ELF-1 (cell line): ENCODE results near the gene CPTP.

Source experiments
- DNase-seq: peaks from one replicate; pipeline ENCODE4 v3.0.0-alpha.2; 2016; ENCODE audit warnings: low read depth, low spot score

CPTP gene

DNA sequence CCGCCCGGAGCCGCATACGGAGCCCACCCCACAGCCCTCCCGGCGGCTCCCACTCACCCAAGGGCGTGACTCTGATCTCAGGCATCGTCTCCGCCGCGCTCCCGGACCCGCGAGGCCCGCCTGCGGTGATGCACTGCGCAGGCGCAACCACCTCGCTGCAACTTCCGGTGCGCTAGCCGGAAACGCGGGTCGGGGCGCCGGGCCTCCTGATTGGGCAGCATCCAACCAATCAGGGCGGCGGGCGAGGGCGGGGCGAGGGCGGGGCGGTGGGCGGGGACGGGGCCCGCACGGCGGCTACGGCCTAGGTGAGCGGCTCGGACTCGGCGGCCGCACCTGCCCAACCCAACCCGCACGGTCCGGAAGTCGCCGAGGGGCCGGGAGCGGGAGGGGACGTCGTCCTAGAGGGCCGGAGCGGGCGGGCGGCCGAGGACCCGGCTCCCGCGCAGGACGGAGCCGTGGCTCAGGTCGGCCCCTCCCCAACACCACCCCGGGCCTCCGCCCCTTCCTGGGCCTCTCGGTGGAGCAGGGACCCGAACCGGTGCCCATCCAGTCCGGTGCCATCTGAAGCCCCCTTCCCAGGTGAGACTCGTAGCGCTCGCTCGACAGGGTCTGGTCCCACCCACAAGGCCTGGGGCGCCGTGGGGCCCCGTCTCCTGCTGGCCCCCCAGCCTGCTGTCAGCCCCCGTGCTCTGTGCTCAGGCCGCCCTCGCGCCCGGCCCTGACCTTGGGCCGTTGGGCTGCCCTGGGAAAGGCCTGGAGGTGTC lies at the start of gene CPTP, which contains the start of gene INTS11:
TSS of gene CPTP (plus strand) at position 279 of the 764 bp plus-strand sequence. CDS start 2,109 bp downstream, outside the sequence.
TSS of gene INTS11 (minus strand) at position 137 of the 764 bp plus-strand sequence. CDS start at position 85, 52 bp downstream.
- peak; percentile 82 for DNase-seq

DNA sequence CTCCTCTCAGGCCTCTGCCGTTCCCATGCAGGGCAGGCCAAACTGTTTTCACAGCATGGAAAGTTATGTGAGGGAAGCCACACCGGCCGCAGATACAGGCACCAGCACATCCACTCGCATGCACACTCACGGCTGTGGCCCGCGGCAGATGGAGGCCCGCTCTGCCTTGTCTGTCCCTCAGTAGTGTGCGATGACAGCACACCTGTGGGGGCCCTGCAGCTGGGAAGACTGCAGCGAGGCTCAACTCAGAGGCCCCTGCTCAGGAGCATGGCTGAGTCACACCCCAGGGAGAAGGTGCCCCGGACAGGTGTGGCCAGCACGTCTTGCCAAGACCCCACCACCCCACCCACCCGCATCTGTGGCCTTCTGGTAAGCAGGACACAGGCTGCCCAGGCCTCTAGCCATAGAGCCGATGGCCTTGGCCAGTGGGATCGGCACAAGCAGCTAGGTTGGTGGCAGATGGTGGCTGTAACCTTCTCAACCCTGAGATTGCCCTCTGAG lies 49.6 kb upstream of the CPTP start:
- no peak for DNase-seq

DNA sequence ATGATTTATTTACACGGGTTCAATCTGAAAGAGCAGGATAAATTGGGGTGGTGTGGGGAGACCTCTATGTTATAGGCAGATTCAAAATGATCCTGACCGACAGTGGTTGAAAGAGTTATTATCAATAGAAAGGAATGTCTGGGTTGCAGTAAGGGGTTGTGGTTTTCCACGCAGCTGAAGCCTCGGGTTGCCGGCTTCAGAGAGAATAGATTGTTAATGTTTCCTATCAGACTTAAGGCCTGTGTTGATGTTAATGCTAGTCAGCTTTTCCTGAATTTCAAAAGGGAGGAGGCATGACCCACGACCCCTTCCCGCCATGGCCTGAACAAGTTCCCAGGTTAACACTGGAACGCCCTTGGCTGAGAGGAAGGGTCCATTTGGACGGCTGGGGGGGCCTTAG lies 48.8 kb upstream of the CPTP start:
- DNase-seq: no peak

DNA sequence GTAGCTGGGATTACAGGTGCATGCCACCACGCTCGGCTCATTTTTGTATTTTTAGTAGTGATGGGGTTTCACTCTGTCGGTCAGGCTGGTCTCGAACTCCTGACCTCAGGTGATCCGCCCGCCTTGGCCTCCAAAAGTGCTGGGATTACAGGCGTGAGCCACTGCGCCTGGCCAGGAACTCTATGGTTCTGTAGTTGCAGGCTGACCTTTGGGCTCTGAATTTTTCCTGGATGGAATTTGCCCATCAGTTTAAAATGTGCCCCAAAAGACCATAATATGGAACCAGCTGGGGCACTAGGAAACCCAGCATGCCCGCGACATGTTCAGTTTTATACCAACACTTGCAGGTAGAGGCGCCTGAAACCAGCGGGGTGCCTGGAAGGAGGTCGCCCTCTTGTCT lies 46.0 kb upstream of the CPTP start:
- DNase-seq: no peak

DNA sequence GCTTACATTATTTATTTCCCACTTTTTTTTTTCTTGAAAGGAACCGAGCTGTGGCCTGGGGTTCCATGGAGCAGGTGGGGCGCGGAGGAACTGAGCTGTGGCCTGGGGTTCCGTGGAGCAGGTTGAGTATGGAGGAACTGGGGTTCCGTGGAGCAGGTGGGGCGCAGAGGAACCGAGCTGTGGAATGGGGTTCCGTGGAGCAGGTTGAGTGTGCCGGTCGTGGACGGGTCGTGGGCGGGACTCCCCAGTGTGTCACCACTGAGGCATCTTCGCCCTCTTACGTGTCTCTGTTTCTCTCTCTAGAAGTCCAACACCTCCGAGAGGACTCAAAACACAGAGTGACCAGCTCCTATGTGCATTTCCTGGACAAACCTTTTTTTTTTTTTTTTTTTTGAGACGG lies 45.6 kb upstream of the CPTP start:
- DNase-seq: no peak

DNA sequence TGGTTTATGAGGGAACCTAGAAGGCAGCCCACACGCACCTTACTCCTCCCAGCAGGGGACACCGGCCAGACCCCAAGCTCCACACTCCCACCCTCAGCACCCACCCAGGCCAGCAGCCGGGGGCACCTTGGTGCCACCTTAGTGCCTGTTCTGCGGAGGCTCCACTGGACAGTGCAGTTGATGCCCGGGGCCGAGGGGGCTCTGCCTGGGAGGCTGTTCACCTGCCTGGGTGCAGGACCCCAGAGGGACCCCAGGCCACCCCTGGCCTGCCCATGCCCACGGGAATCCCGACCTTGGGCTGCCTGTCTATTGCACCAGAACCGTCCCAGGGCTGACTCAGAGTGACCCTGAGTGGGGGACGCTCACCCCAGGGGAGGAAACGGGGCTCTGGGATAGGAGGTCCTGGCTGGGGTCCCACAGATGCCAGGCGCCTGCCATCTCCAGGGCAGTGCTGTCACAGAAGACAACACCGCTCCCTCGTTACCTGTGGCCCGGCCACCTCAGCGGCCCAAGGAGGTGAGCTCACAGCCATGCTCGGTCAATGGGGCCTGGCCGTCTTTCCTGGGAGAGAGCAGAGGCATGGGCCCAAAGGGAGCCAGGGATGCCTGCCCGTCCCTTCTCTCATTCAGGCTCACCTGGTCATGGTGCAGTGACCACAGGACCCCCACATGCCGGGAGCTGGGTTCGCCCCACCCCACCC lies 43.7 kb upstream of the CPTP start:
- DNase-seq: no peak

GRCh38 chr1:1281533-1282321 lies 42.9 kb upstream of the CPTP start:
- DNase-seq: no peak

GRCh38 chr1:1282998-1283397 lies 41.6 kb upstream of the CPTP start:
- DNase-seq: no peak

DNA sequence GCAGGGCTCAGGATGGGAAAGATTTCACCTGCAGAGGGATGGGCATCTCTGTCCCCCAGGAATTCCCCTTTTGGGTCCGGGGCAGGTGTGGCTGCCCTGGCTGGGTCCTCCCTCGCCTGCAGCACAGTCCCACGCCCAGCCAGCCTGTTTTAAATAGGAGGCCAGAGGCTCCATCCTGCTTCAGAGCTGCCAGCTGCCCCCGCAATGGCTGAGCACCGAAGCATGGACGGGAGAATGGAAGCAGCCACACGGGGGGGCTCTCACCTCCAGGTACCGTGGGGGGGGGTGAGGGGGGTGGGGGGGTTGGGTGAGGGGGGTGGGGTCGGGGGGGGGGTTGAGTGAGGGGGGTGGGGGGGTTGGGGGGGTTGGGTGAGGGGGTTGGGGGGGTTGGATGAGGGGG lies 40.8 kb upstream of the CPTP start:
- no peak for DNase-seq

DNA sequence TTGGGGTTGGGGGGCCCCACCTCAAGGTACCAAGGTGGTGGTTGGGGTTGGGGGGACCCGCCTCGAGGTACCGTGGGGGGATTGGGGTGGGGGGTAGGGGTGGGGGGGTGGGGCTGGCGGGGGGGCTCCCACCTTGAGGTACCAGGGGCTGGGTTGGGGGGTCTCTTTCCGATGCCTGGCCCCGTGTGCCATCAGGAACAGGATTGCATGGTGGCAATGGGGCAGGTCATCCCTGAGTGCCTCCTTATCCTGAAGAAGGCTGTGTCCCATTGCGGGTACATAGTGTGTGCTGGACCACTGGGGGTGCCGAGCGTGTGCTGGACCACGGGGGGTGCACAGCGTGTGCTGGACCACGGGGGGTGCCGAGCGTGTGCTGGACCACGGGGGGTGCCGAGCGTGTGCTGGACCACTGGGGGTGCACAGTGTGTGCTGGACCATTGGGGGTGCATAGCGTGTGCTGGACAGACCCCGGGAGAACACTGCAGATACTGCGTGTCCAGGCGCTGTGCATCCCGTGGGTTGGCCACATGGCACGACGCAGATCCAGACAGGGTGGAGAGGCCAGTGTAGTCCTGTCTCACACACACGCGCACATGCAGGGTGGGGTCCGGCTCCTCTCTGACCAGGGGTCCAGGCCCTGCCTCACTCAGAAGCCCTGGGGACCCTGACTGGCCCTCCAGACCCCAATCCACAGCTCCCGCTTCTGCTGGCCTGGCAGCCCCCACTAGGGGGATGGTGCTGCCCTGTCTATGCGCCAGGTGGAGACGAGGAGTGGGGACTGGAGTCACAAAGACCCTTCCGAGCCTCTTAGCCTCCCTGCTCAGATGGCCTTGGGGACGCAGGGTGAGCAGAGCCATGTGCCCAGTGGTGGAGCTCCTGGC lies 40.1 kb upstream of the CPTP start:
- no peak for DNase-seq

DNA sequence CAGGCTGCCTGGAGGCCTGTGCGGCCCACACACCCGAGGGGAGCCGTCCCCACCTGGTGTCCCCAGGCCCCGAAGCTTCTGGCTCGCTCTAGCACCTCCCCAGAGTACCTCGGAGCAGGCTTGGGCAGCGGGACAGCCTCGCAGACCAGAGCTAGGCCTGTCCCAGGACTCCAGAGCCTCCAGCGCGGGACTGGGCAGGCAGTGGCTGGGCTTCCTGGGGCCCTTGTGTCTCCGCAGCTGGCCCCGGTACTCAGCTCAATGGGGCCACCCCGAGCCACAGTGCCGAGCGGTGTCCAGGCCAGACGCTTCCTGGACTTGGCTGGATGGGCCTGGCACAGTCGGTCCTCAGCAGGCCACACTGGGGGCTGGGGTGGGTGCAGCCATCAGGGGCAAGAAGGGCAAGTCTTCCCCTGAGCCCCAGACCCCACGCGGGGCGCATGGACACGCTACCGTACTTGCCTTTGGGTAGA lies 39.5 kb upstream of the CPTP start:
- no peak for DNase-seq

- no peak for DNase-seq
Measured at GRCh38 chr1:1285611-1286311, 38.8 kb upstream of the CPTP start.

DNA sequence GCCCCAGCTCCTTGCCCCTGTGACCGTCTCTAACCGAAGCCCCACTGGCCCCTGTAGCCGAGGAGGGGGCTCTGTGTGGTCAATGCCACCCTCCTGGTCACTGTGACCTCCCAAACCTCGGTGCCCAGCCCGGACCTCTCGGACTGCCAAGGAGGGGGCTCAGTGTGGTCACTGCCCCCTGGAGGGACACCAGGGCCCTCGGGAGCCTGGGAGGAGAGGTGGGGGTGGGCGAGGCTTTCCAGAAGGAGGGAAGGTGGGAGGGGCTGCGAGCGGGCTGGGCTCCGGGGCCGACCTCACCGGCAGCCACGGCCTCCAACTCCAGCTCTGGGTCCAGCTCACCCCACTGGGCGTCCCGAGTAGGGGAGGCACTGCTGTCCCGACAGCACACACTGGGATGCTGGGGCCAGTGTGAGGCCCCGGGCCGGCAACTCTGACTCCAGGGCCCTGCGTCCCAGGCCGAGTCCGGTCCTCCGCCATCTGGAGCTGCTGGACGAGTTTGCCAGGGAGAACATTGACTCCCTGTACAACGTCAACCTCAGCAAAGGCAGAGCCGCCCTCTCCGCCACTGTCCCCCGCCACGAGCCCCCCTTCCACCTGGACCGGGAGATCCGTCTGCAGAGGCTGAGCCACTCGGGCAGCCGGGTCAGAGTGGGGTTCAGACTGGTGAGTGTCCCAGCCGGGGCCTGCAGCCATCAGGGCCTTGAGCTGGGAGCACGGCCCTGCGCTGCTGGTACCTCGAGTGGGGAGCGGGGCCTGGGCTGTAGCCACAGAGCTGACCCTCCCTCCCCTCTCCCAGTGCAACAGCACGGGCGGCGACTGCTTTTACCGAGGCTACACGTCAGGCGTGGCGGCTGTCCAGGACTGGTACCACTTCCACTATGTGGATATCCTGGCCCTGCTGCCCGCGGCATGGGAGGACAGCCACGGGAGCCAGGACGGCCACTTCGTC lies 38.0 kb upstream of the CPTP start:
- no peak for DNase-seq

DNA sequence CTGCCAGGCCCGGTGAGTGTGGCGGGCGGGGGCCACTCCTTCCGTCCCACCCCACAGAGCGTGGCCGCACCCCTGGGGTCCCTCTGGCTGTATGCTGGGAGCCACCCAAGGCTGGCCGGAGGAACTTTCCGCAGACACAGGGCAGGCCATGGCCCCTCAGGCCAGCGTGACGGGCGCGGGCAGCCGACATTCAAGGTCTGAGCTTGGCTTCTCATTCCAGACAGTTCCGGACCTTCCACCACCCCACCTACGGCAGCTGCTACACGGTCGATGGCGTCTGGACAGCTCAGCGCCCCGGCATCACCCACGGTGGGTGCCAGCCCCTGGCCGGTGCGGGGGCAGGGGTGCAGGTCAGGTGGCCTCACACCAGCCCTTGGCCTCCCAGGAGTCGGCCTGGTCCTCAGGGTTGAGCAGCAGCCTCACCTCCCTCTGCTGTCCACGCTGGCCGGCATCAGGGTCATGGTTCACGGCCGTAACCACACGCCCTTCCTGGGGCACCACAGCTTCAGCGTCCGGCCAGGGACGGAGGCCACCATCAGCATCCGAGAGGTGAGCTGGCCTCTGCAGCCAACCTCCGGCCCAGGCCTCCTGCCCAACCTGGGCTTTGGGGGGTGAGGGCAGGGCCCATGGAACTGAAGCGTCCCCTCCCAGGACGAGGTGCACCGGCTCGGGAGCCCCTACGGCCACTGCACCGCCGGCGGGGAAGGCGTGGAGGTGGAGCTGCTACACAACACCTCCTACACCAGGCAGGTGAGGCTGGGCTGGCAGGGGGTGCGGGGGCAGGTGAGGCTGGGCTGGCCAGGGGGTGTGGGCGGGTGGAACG lies 37.1 kb upstream of the CPTP start:
- no peak for DNase-seq

GRCh38 chr1:1290238-1290731 lies 34.3 kb upstream of the CPTP start:
- DNase-seq: peak; percentile 77

DNA sequence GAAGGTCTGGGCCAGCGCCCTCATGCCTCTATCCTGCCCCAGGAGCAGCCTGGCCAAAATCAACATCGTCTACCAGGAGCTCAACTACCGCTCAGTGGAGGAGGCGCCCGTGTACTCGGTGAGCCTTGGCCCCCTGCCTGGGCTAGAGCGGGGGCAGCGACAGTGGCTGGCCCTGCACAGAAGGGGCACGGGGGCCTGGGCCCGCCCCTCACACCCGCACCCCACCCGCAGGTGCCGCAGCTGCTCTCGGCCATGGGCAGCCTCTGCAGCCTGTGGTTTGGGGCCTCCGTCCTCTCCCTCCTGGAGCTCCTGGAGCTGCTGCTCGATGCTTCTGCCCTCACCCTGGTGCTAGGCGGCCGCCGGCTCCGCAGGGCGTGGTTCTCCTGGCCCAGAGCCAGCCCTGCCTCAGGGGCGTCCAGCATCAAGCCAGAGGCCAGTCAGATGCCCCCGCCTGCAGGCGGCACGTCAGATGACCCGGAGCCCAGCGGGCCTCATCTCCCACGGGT lies 33.5 kb upstream of the CPTP start:
- no peak for DNase-seq

DNA sequence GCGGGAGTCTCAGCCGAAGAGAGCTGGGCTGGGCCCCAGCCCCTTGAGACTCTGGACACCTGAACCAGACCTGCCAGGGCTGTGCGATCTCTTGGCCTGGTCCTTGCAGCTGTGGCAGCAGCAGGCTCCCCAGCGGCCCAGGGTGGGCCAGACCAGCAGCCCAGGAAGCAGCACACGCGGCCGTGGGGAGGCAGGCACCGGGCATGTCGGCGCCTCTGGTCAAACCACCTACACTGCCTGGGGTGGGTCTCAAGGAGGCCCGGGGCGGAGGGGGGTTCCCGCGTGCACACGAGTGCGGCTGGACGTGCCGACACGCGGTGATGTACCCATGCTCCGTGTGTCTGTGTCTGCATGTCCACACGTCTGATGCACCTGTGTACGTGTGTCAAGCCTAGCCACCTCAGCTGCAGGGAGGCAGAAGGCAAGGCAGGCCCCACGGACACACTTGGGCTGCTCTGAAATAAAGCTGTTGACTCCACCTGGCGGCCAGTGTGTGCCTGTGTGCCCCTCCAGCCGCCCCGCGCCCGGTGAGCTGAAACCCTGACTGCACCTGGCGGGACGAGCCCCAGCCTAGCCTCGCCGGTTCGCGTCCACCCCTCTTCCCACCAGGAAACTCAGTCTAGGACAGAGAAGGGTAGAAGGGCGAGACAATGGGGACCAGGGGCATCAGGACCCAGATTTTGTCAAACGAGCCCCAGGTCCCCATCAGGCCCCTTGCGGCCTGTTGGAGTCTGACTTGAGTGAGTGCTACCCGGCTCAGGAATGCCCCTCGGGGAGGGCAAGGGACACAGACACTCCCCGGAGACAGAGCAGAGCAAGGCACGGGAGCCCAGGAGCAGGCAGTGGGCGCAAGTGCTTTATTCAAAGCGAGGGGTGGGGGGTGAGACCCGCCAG lies 32.8 kb upstream of the CPTP start:
- DNase-seq: peak; percentile 87
